Erythroblast (primary cell): ENCODE results near the gene NR1H3.
"Not testable (repeated sequence)": the region's sequence is repeated elsewhere in the genome, so short reads cannot be mapped to it uniquely, and the experiment has no call there.

ENCODE experiments used
- DNase-seq, 2 experiments: peaks; one replicate each; lab custom pipeline; 2025; lab: John Stamatoyannopoulos, UW
- GATA1 ChIP-seq: IDR thresholded peaks from 2 replicates; pipeline ENCODE4 v1.6.1; 2011; ENCODE audit warnings: low read depth, mild to moderate bottlenecking, control low read depth, low read length, moderate library complexity
- POLR2A ChIP-seq: IDR thresholded peaks from 2 replicates; pipeline ENCODE4 v1.6.1; 2011; ENCODE audit warnings: mild to moderate bottlenecking, low read length

The NR1H3 gene

GRCh38 chr11:47257517-47258316, at the start of gene NR1H3:
Gene NR1H3 (plus strand): TSS chr11:47257996. CDS start chr11:47259217, 1,221 bp downstream.
- TF ChIP-seq POLR2A = no peak
- no peak for TF ChIP-seq GATA1
- DNase-seq = peak; percentile 43 to 49

- not testable (repeated sequence) for DNase-seq
These were observed 49.7 kb upstream of the NR1H3 start for GRCh38 chr11:47208008-47208552.

- DNase-seq = no peak
- TF ChIP-seq GATA1 = no peak
- no peak for TF ChIP-seq POLR2A
These were observed 49.2 kb upstream of the NR1H3 start for GRCh38 chr11:47208628-47209027.

GRCh38 chr11:47212938-47213337, 44.9 kb upstream of the NR1H3 start:
- TF ChIP-seq POLR2A (no peak), GATA1 (no peak)
- no peak for DNase-seq

- TF ChIP-seq GATA1 (no peak), POLR2A (peak; percentile 93)
- DNase-seq = peak; percentile 92
These were observed 43.7 kb upstream of the NR1H3 start for GRCh38 chr11:47213950-47214565.

GRCh38 chr11:47215366-47215910, 42.4 kb upstream of the NR1H3 start:
- no peak for DNase-seq
- TF ChIP-seq GATA1 (no peak), POLR2A (no peak)

GRCh38 chr11:47216121-47216798, 41.5 kb upstream of the NR1H3 start:
- TF ChIP-seq GATA1 = no peak
- peak; percentile 70 for TF ChIP-seq POLR2A
- peak; percentile 64 to 80 for DNase-seq

GRCh38 chr11:47220401-47220821, 37.4 kb upstream of the NR1H3 start:
- peak in 1 of 2 experiments; percentile 31 for DNase-seq
- no peak for TF ChIP-seq POLR2A
- no peak for TF ChIP-seq GATA1

GRCh38 chr11:47222696-47223095, 35.1 kb upstream of the NR1H3 start:
- TF ChIP-seq GATA1 = no peak
- no peak for TF ChIP-seq POLR2A
- DNase-seq = no peak

- no peak for DNase-seq
- TF ChIP-seq POLR2A (no peak), GATA1 (no peak)
These were observed 32.0 kb upstream of the NR1H3 start for GRCh38 chr11:47225552-47226400.

- TF ChIP-seq GATA1 (no peak), POLR2A (no peak)
- DNase-seq = no peak
These were observed 28.6 kb upstream of the NR1H3 start for GRCh38 chr11:47229161-47229560.

- TF ChIP-seq POLR2A (no peak), GATA1 (no peak)
- no peak for DNase-seq
These were observed 24.7 kb upstream of the NR1H3 start for GRCh38 chr11:47233051-47233450.
